ENCODE data around the gene CPA3. TPM values are rescaled to one million over a fixed set of nuclear protein-coding genes. Genes with fewer than 3 reads are reported as not detected.

Gene CPA3
- total RNA-seq (2021; ENCODE audit: unreplicated experiment) (not detected), Bru-seq, nascent RNA (not detected), BruChase-seq, experiment 1, labeled RNA remaining after a 6-hour chase (not detected), BruChase-seq, experiment 2, labeled RNA remaining after a 2-hour chase (not detected)
- polyA plus RNA-seq (2012) = not detected in 2 replicates
- long read RNA-seq = 0 reads

GRCh38 chr3:148865049-148865448 lies at the start of gene CPA3:
Gene CPA3 (plus strand): TSS chr3:148865296. CDS start chr3:148865308, 12 bp downstream.
- no peak for ATAC-seq
- no peaks in the 10 kb centered on the region for H3K9me2 ChIP-seq (ENCODE audit: insufficient read depth)
- H3K4me3 ChIP-seq (replicated peaks in 1 of 2; ENCODE audit: low read depth in 1 of 2, low read length in 2 of 2) = no peak within 1 kb of the TSS
- ChIA-PET RAD21 (ENCODE audit: low non-redundant PET in 1 of 2, low total read pairs in 2 of 2, uncharacterized antibody in 2 of 2, unreplicated experiment in 2 of 2) (no interaction called here), POLR2A (no interaction called here), CTCF (no interaction called here)
- intact Hi-C loops (cut with micrococcal nuclease) = no loop called here
- H3K27me3 ChIP-seq (ENCODE audit: insufficient read depth, low read length) = no peaks in the 10 kb centered on the region
- H3K27ac ChIP-seq (ENCODE audit: low read depth, low read length) = no peak within 1 kb of the TSS
- no peak within 1 kb of the TSS for H3K9ac ChIP-seq (ENCODE audit: low read length)
- no peaks in the 10 kb centered on the region for H3K79me2 ChIP-seq (ENCODE audit: insufficient read depth, low read length)
- TF ChIP-seq EZH2 (IDR thresholded peaks at IDR 0.05) = no peak
- TF ChIP-seq CBX3 (IDR thresholded peaks at IDR 0.05; ENCODE audit: low read depth) = no peak
- no peak for TF ChIP-seq ELF1 (IDR thresholded peaks at IDR 0.05; ENCODE audit: borderline replicate concordance, low read depth)
- TF ChIP-seq SP1 (IDR thresholded peaks at IDR 0.05; ENCODE audit: low read depth) = no peak
- no peak for DNase-seq (ENCODE audit: low read depth, low spot score)
- no peaks in the 10 kb centered on the region for H3K36me3 ChIP-seq (ENCODE audit: control insufficient read depth in 1 of 2, insufficient read depth in 2 of 2, low read length in 2 of 2)
- no TSS peak for BruUV-seq (replicated peaks)
- H4K20me1 ChIP-seq (ENCODE audit: insufficient read depth) = no peaks in the 10 kb centered on the region
- no peaks in the 10 kb centered on the region for H3K9me3 ChIP-seq (ENCODE audit: control insufficient read depth in 1 of 2, insufficient read depth in 1 of 2, low read depth in 1 of 2, low read length in 2 of 2)
- no peak within 1 kb of the TSS for H2AFZ ChIP-seq (ENCODE audit: low read depth, low read length, poor library complexity, severe bottlenecking)
- no peak within 1 kb of the TSS for H3K4me2 ChIP-seq (ENCODE audit: low read length)
- no peaks in the 10 kb centered on the region for H3K4me1 ChIP-seq (ENCODE audit: control insufficient read depth in 1 of 2, insufficient read depth in 2 of 2, low read length in 2 of 2)

- DNase-seq (ENCODE audit: low read depth, low spot score) (no peak), ATAC-seq (no peak)
- Histone ChIP-seq H3K4me3 (replicated peaks in 1 of 2; ENCODE audit: low read depth in 1 of 2, low read length in 2 of 2) (no peak overlapping the region), H2AFZ (ENCODE audit: low read depth, low read length, poor library complexity, severe bottlenecking) (no peak overlapping the region), H3K79me2 (ENCODE audit: insufficient read depth, low read length) (no peaks in the 10 kb centered on the region), H3K9me2 (ENCODE audit: insufficient read depth) (no peaks in the 10 kb centered on the region), H3K9ac (ENCODE audit: low read length) (no peak overlapping the region), H3K36me3 (ENCODE audit: control insufficient read depth in 1 of 2, insufficient read depth in 2 of 2, low read length in 2 of 2) (no peaks in the 10 kb centered on the region), H3K27me3 (ENCODE audit: insufficient read depth, low read length) (no peaks in the 10 kb centered on the region), H4K20me1 (ENCODE audit: insufficient read depth) (no peaks in the 10 kb centered on the region), H3K27ac (ENCODE audit: low read depth, low read length) (no peak overlapping the region), H3K9me3 (ENCODE audit: control insufficient read depth in 1 of 2, insufficient read depth in 1 of 2, low read depth in 1 of 2, low read length in 2 of 2) (no peaks in the 10 kb centered on the region), H3K4me2 (ENCODE audit: low read length) (no peak overlapping the region), H3K4me1 (ENCODE audit: control insufficient read depth in 1 of 2, insufficient read depth in 2 of 2, low read length in 2 of 2) (no peaks in the 10 kb centered on the region)
- ChIA-PET CTCF (no interaction called here), POLR2A (no interaction called here), RAD21 (ENCODE audit: low non-redundant PET in 1 of 2, low total read pairs in 2 of 2, uncharacterized antibody in 2 of 2, unreplicated experiment in 2 of 2) (no interaction called here)
- TF ChIP-seq EGR1 (IDR thresholded peaks at IDR 0.05; ENCODE audit: low read depth) = no peak
- TF ChIP-seq SP1 (IDR thresholded peaks at IDR 0.05; ENCODE audit: low read depth) = no peak
- no peak for TF ChIP-seq EZH2 (IDR thresholded peaks at IDR 0.05)
- TF ChIP-seq SIN3A (IDR thresholded peaks at IDR 0.05; ENCODE audit: low read depth) = no peak
- no peak for TF ChIP-seq TCF7L2 (IDR thresholded peaks at IDR 0.05; ENCODE audit: borderline replicate concordance, extremely low read depth, insufficient read depth, insufficient read length)
- TF ChIP-seq ZBTB33 (IDR thresholded peaks at IDR 0.05; ENCODE audit: extremely low read depth, insufficient replicate concordance, low read length) = no peak
- no peak for TF ChIP-seq CBX3 (IDR thresholded peaks at IDR 0.05; ENCODE audit: low read depth)
- no peak for TF ChIP-seq RAD21 (IDR thresholded peaks at IDR 0.05; ENCODE audit: low read depth)
- TF ChIP-seq JUND (IDR thresholded peaks at IDR 0.05) = no peak
- TF ChIP-seq CEBPB (IDR thresholded peaks at IDR 0.05; ENCODE audit: low read depth) = no peak
- no peak for TF ChIP-seq POLR2AphosphoS5 (IDR thresholded peaks at IDR 0.05; ENCODE audit: low read depth, low read length)
- no peak for TF ChIP-seq FOSL1 (IDR thresholded peaks at IDR 0.05; ENCODE audit: low read depth)
- TF ChIP-seq CTCF (IDR thresholded peaks at IDR 0.05 in 2 of 3, conservative IDR thresholded peaks at IDR 0.05 in 1 of 3; ENCODE audit: borderline replicate concordance in 1 of 3, insufficient read depth in 1 of 3, low read depth in 2 of 3, low read length in 2 of 3) = no peak
- TF ChIP-seq SRF (IDR thresholded peaks at IDR 0.05; ENCODE audit: low read depth) = no peak
- no peak for TF ChIP-seq MAX (IDR thresholded peaks at IDR 0.05)
- no TSS peak for BruUV-seq (replicated peaks)
- intact Hi-C loops (cut with micrococcal nuclease) = no loop called here
Observed at GRCh38 chr3:148815316-148816110, 49.6 kb upstream of the CPA3 start.
